CD4-positive, alpha-beta T cell treated with Interleukin-1 beta for 1 hour (primary cell): ENCODE measurements around the gene CRPPA.

Source experiments
- DNase-seq, 2 donors: peaks; one replicate each; pipeline ENCODE4 v3.0.0-alpha.2; 2020 to 2022

CRPPA gene

DNA sequence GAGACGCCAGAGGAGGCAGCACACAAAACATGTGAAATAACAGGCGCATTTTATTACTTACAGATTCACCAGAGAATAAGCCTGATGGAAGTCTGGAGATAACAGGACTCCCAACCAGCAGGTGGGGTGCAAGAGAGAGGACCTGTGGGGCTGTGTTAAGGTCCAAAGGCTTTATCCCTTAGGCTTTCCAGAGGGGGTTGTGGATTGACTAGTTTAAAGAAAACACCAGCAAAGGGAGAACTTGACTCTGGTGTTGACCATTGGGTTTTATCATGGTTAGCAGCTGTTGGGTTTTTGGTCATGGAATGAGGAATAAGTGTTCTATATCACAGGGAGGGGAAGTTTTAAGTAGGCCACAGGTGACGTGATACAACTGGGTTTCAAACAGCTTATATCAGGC, 1.6 kb upstream of the CRPPA start:
- DNase-seq = no peak

DNA sequence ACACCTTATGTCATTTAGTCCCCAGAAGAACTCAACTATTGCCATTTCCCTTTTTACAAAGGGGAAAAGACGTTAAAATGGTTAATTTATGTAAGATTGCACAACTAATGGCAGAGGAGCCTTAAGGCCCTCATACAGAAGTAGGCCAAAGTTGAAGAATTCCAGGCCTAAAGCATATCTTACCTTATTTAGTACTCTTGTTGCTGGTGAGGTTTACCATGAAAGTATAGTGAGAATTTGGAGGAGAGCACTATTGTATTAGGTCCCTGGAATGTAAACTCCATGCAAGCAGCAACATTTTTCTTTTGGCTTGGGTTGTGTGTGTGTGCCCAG, 731 bp upstream of the CRPPA start:
- DNase-seq = no peak

DNA sequence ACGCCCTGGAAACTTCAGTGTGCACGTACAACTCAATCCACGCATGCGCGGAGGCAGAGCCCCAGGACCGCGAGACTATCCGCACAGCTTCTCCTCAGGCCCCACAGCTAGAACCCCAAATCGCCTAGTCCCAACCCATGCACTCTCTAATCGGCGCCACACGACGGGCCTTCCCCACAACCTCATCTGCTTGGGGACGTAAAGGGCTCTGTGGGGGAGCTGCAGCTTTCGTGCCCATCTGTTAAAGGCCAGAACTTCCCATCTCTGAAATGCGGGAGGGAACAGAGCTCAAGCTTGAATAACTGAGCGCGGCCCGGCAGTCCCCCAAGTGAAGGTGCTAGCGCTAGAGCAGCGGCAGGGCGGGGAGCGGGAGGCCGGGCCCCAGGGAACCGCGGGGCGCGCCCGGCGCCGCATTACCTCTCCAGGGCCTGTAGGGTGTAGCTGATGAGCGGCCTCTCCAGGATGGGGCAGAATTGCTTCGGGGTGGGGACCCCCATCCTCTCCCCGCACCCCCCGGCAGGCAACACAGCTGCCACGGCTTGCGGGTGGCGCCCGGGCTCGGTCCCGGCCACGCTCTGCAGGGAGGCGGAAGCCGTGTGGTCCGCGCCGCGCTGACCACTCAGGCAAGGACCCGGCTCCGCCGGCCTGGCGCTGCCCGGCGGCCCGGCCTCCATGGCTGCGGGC, 547 bp downstream of the CRPPA start:
- DNase-seq = peak; percentile 87 to 89

DNA sequence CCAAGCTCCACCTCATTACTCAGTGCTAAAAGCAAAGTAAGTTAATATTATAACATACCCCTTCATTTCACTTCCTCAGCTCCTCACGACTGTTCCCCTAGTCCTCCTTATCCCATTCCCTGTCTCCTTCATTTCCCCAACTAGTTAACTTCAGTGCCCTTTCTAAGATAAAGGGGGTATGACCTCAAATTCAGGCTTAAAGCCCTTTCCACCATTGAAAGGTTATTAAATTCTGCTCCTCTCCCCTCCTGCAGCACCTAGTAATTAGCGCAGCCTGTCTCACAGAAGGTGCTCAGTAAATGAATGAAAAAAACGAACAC, 1.0 kb downstream of the CRPPA start:
- no peak for DNase-seq

DNA sequence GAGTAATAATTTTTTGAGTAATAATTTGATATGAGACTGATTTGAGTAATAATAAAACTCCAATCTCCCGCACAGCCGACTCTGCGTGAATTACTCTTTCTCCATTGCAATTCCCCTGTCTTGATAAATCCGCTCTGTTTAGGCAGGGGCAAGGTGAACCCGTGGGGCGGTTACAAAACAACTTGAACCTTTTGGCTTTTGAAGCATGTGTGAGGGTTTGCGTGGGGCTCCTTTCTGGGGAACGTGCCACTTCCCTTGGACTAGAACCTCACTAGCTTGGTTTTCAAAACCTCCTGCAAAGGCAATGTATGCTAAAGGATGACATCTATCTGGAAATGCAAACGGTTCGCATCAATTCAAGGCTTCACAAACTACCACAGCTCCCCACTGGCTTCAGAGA, 1.5 kb downstream of the CRPPA start:
- no peak for DNase-seq

DNA sequence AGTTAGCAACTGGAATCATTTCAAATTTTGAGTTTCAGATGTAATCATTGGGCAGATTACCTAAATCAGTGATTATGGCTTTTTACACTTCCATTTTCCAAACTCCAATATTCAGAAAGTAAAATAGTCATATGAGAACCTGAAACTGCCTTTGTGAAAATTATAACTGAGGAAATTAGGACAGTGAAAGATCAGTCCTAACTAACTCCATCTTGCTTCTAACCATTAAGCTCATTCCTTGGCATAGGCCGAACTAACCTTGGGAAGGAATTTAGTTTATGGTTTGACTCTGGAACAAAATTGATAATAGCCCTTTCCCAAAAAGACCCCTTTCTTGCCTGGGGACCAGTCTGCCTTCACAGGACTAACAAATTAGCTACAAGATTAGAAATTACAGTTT, 2.2 kb downstream of the CRPPA start:
- no peak for DNase-seq

DNA sequence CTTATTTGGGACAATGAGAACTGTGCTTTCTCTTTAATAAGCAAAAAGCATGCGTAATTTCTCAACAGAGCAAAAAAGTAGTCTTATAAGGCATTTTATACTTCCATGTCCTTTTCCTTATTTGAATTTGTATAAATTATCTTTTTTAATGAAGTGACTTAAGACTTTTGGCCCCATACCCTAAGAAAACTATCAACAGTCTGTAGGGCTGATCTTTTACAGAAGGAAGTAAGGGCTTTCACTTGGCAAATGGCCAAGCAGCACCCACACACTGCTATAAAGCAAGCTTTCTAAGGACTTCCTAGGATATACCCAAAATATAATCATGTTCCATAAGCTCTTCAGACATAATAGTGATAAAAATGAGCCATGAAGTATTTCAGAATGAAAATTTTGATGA, 3.4 kb downstream of the CRPPA start:
- no peak for DNase-seq

DNA sequence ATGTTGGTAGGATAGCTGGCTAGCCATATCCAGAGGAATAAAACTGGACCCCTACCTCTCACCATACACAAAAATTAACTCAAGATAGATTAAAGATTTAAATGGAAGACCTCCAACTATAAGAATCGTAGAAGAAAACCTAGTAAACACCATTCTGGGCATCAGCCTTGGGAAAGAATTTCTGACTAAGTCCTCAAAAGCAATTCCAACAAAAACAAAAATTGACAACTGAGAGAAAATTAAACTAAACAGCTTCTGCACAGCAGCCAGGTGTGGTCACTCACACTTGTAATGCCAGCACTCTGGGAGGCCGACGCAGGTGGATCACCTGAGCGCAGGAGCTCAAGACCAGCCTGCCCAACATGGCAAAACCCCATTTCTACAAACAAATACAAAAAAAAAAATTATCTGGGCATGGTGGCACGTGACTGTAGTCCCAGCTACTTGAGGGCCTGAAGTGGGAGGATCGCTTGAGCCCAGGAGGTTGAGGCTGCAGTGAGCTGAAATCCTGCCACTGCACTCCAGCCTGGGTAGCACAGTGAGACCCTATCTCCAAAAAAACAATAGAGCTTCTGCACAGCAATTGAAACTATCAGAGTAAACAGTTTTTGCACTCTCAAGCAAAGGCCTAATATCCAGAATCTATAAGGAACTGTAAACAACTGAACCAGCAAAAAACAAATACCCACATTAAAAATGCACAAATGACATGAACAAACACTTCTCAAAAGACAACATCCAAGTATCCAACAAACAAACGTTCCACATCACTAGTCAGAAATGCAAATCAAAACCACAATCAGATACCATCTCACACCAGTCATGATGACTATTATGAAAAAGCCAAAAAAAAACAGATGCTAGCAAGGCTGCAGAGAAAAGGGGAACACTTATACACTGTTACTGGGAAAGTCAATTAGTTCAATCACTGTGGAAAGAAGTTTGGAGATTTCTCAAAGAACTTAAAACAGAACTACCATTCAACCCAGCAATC, 4.8 kb downstream of the CRPPA start:
- DNase-seq = no peak

DNA sequence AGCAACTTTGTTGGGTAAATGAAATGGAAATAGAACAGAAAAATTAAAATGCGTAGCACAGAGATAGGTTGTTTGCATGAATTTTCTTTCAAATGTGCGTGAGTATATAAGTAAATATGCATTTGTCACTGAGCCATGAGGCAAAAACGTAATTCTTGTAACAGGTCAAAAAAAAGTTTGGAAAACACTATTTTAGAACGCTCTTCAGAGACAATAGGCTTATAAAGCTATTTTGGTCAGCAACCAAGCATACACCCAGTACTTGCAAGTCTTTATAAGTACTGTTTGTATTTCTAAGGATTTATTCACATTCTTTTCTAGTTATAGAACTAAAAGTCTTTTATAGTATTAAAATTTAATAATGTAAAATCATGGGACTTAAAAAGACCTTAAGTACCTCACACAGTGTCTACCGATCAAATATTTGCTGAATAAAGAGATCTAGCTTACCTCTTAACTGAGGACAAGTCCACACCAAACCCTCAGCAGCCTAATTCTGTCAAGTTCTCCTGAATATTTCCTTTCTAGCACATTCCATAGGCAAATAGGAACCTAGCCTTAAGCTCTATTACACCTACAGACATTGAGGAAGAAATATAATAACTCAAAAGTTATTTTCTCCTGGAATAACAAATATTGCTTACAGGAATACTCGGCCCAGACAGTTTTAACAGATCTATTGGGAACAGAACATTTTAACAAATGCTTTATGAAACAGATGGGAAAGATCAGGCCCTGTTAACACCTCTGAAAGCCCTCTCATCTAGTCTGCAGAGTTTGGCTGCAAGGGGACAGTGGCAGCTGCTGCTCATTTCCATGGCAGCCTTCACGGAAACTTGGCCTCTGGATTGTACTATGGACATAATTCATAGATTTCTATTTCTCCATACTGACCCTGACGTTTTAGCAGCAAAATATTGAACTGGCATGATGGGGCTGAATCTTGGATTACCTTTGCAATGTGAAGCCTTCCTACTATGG, 8.8 kb downstream of the CRPPA start:
- no peak for DNase-seq

DNA sequence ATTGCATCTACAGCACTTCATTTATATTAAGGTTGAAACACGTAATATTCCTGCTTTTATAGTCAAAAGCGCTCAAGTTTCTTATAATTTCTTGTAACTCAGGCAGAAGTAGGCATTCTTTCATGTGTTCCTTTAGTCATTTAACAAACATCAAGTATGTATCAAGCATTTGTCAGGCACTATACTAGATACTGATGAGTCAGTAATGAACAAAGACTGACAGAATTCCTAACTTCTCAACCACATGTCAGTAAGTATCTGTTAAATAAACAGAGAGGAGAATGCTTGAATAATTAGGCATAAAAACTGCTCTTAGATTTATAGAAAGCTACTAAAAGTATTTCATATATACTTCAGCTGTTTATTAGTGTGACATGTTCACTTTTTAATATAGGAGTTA, 9.9 kb downstream of the CRPPA start:
- DNase-seq = no peak

DNA sequence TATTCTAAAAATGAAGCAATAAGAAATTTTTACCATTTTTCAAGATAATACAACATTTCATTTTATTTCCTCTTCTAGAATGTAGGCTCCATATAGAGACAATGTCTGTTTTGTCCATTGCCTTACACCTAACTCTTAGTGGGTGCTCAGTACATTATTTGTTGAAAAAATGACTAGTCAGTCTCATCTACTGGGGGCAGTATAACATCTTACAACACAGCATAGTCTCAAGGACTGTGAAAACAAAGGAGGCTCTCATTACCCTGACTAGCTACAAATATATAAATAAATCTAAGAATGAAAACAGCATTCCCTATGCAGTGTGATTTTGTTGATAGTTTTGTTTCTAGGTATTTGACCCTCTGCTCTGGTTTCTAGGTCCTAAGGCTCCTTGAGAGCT, 11.6 kb downstream of the CRPPA start:
- DNase-seq = no peak

DNA sequence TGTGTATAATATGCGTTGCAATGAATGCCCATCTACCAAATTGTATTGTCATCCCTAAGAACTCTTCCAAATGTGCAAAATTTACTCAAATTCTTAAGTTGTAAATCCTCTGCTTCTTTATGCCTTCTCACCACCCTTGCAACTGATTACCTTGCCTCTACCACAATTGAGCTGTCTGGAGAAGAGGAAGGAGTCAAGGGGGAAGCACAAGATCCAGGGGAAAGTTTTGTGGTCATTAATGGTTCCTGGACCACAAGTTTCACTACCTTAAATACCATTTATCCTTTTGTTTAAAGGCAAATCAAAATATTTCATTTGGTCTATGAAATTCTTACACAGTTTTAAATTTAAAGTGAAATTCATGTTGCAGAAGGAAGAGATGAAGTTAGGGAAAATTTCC, 16.7 kb downstream of the CRPPA start:
- no peak for DNase-seq

DNA sequence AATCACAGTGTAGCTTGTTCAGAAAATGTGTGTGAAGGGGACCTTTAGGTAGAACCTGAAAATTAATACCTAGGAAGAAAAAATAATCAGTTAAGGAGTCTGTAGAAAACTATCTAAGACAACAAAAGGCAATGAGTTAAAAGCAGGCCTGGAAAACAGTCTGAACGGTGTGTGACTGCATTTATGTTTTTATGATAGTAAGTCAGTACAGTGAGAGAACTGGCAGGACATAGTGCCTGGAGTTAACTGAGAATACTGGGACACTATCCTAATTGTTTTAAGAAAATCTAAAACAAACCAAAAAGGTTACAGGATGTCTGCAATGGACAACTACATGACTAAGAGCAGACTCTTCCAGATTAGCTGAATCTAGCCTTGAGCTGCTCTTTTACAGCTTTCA, 17.9 kb downstream of the CRPPA start:
- DNase-seq = no peak

DNA sequence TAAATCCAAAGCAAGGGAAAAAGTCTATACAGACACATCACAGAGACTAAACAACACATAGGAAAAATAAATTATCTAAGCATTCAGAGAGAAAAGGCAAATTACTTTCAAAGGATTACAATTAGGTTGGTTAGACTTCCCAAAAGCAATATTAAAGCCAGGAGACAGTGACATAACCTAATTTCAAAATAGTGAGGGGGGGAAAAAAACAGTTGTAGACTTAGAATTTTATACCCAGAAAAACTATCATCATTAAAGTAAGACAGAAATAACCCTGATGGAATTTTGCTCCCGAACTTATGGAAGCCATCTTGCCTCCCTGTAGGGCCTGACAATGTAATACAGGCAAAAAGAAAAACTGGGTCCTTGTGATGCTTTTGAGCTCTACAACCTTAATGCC, 18.4 kb downstream of the CRPPA start:
- DNase-seq = no peak

DNA sequence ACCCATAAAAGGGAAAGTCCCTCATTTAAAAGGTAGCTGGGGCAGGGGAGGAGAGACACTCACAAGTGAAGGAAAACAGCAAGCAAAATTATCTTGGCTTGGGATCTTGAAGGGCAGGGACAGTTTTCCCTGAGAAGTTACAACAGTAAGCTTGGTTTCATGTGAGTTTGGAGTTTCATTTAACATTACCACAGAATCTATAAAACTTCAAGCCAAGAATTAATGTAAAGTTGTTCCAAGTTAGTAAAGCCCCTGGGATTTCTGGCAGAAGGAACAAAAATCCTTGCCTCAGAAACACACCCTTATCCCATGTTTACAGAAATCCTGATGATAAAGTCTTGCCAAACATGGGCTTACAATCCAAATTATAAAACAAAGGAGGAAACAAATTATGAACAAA, 19.2 kb downstream of the CRPPA start:
- no peak for DNase-seq

DNA sequence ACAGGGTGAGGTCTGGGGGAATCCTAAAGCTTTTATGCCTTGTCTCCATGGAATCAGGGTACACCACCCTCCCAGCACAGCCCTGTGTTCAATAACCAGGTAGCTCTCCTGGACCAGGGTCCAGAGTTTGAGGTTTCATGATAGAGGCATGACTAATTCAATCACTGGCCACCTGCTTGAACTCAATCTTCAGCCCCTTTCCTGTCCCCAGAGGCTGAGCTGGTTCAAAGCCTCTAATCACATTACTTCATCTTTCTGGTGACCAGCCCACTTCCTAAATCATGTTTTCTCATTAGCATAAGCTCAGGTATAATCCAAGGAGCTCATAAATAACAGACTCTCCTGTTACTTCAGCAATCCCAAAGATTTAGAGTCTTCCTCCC, 20.5 kb downstream of the CRPPA start:
- DNase-seq = no peak

DNA sequence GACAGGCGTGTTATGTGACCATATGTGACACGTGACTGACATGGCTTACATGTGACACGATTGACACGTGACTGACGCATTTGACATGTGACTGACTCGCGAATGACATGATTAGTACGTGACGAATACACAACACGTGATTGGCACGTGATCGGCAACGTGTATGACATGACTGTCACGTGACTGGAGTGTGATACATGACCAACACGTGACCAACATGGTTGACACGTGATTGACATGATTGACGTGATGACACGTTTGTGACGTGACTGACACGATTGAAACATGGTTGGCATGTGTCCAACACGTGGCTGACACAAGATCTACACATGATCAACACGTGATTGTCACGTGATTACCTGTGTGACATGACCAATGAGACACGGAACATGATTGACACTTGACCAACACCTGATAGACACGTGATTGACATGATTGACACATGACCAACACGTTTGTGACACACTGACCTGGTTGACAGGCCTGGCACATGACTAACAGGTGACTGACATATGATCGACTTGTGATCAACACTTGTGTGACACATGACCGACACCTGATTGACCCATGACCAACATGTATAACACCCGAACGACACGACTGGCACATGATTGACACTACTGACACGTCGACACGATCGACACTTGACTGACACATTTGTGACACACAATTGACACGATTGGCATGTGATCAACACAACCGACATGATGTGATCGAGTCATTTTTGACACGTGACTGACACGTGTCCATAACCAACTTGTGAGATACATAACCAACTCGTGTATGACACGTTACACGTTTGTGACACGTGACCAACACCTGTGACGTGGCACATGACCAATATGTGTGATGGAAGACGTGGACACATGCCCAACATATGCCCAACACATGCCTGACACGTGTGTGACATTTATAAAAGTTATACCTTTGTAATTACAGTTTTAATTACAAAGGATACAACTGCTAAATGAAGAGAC, 21.1 kb downstream of the CRPPA start:
- no peak for DNase-seq

DNA sequence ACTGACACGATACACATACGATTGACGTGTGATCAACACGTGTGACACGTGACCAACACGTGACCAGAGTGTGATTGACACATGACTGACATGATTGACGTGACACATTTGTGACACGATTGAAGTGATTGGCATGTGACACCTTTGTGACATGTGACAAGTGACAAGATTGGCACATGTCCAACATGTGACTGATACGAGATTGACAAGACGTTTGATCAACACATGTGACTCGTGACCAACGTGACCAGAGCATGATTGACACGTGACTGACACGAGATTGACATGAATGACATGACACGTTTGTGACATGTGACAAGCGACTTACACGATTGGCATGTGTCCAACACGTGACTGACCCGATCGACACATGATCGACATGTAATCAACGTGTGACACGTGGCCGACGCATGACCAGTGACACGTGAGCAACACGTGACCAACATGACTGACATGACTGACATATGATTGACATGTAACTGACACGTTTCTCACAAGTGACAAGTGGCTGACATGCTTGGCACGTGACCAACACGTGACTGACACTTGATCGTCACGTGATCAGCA, 22.0 kb downstream of the CRPPA start:
- no peak for DNase-seq

DNA sequence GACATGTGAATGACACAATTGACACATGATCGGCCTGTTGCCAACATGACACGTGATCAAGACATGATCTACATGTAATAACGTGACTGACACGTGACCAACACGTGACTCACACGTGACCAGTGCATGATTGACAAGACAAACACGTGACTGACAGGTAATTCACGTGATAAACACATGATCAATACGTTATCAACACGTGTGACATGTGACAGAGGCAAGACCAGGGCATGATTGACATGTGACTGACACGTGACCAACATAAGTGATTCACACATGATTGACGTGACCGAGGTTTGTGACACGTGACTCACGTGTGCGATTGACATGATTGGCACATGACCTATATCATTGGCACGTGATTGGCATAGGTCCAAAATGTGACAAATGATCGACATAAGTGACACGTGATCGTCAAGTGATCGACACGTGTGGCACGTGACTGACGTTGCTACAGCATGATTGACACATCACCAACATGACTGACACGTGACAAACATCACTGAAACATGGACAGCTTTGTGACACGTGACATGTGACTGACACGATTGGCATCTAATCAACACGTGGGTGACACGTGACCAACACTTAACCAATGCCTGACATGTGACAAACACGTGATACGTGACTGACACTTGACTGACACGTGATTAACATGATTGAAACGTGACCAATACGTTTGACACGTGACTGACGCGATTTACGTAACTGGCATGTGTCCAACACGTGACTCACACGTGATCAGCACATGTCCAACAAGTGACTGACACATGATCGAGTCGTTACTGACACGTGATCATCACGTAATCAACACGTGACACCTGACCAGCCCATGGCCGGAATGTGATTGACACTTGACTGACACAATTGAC, 23.0 kb downstream of the CRPPA start:
- DNase-seq = no peak

DNA sequence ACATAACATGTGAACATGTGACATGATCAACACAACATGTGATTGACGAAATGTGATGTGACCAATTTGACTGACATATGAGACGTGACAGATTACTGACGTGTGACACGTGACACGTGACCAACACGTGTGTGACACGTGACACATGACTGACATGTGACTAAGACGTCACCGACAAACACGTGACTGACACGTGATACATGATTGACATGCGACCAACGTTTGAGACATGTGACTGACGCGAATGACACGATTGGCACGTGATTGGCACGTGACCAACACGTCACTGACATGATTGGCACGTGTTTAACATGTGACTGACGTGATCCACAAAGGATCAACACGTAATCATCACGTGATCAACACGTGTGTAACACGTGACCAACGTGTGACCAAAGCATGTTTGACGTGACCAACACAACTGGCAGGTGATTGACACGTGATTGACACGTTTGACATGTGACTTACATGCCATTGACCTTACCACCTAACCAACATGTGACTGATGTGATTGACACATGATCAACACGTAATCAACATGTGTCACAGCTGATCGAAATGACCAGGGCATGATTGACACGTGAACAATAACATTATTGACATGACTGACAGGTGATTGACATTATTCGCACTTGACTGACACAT, 23.7 kb downstream of the CRPPA start:
- DNase-seq = no peak
